ENCODE results near the gene PLXND1.
A peak's percentile ranks its signal among the peaks of the same experiment; 100 is the strongest.

The PLXND1 gene, protein sequence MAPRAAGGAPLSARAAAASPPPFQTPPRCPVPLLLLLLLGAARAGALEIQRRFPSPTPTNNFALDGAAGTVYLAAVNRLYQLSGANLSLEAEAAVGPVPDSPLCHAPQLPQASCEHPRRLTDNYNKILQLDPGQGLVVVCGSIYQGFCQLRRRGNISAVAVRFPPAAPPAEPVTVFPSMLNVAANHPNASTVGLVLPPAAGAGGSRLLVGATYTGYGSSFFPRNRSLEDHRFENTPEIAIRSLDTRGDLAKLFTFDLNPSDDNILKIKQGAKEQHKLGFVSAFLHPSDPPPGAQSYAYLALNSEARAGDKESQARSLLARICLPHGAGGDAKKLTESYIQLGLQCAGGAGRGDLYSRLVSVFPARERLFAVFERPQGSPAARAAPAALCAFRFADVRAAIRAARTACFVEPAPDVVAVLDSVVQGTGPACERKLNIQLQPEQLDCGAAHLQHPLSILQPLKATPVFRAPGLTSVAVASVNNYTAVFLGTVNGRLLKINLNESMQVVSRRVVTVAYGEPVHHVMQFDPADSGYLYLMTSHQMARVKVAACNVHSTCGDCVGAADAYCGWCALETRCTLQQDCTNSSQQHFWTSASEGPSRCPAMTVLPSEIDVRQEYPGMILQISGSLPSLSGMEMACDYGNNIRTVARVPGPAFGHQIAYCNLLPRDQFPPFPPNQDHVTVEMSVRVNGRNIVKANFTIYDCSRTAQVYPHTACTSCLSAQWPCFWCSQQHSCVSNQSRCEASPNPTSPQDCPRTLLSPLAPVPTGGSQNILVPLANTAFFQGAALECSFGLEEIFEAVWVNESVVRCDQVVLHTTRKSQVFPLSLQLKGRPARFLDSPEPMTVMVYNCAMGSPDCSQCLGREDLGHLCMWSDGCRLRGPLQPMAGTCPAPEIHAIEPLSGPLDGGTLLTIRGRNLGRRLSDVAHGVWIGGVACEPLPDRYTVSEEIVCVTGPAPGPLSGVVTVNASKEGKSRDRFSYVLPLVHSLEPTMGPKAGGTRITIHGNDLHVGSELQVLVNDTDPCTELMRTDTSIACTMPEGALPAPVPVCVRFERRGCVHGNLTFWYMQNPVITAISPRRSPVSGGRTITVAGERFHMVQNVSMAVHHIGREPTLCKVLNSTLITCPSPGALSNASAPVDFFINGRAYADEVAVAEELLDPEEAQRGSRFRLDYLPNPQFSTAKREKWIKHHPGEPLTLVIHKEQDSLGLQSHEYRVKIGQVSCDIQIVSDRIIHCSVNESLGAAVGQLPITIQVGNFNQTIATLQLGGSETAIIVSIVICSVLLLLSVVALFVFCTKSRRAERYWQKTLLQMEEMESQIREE (N-terminal part only)

DNA sequence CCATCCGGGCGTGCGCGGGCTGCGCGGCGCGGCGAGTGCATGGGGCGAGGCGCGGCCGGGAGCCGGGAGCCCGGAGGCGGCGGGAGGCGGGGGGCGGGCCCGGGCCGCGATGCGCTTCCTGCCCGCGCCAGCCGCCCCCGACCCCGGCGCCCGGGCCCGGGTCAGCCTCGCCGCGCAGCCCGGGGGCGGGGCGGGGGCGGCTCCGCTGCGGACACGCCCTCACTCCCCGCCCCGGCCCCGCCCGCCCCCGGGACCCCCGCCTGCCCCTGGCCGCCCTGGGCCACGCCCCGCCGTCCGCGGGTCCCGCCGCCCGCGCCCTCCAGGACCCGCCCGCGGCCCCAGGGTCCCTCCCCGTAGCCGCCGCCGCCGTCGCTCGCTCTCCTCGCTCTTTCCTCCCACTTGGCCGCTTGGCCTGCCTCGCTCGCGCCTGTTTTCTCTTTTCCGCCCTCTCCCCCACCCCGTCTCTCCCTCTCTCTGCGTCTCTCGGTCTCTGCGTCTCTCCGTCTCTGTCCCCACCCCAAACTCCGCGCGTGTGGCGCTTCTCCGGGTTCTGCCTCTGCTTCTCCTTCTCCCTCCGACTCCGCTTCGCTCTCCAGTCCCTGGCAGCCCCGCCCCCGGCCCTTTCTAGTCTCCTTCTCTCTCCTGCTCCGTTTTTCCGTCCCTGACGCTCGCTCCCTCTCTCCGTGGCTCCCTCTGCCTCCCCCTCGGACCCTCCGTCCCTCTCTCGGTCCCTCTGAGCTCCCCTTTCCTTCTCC is at the start of gene PLXND1:
Gene PLXND1, minus strand, starts transcription at position 41 of the 755 bp plus-strand sequence. Its CDS starts 37 bp downstream, at position 4.
- TF ChIP-seq, protein P1, sequence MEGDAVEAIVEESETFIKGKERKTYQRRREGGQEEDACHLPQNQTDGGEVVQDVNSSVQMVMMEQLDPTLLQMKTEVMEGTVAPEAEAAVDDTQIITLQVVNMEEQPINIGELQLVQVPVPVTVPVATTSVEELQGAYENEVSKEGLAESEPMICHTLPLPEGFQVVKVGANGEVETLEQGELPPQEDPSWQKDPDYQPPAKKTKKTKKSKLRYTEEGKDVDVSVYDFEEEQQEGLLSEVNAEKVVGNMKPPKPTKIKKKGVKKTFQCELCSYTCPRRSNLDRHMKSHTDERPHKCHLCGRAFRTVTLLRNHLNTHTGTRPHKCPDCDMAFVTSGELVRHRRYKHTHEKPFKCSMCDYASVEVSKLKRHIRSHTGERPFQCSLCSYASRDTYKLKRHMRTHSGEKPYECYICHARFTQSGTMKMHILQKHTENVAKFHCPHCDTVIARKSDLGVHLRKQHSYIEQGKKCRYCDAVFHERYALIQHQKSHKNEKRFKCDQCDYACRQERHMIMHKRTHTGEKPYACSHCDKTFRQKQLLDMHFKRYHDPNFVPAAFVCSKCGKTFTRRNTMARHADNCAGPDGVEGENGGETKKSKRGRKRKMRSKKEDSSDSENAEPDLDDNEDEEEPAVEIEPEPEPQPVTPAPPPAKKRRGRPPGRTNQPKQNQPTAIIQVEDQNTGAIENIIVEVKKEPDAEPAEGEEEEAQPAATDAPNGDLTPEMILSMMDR (IDR thresholded peaks at IDR 0.05; ENCODE audit: low read depth, low read length): no peak
- peak; percentile 85 to 88 for DNase-seq (ENCODE audit: low read depth in 2 of 2)
- peak within 1 kb of the TSS; percentile 73 to 99 for H3K4me3 ChIP-seq (replicated peaks in 1 of 2; ENCODE audit: low read depth in 2 of 2, low read length in 2 of 2)

DNA sequence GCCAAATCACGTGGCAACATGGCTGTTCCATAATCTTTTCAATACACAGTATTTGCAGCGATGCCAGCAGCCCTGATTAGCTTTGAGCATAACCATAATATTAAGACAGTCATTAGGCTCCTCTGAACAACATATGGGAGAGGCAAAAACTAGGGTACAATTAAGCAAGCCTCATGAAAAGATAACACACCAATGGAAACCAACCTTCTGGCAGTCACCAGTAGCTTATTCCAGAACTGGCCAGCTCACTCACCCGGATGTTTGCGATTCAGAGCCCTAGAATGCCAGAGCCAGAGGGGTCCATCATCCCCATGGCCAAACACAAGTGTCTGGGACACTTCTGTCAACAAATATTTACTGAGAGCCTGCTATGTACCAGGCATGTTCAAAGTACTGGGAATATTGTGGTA is 48.8 kb upstream of the PLXND1 start:
- no peak overlapping the region for H3K4me3 ChIP-seq (replicated peaks in 1 of 2; ENCODE audit: low read depth in 2 of 2, low read length in 2 of 2)
- TF ChIP-seq, protein P1 (IDR thresholded peaks at IDR 0.05; ENCODE audit: low read depth, low read length): no peak
- DNase-seq (ENCODE audit: low read depth in 2 of 2): no peak

DNA sequence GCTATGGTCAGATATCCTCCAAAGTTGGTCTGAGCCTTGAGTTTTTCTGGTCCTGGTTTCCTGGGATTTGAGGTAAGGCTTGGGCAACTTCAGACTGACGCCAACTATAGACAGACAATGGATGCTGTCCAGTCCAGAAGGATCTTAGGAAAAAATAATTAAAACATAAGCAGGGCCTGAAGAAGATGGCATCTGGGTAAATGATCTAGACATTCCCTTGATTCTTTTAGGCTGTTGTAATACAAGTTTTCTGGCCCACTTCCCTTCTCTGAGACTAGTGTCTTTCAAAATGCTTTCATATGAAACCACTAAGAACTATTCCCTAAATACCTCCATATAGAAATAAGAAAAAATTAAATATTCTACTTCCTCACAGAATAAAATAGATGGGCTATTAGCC is 47.7 kb upstream of the PLXND1 start:
- TF ChIP-seq, protein P1 (IDR thresholded peaks at IDR 0.05; ENCODE audit: low read depth, low read length): no peak

DNA sequence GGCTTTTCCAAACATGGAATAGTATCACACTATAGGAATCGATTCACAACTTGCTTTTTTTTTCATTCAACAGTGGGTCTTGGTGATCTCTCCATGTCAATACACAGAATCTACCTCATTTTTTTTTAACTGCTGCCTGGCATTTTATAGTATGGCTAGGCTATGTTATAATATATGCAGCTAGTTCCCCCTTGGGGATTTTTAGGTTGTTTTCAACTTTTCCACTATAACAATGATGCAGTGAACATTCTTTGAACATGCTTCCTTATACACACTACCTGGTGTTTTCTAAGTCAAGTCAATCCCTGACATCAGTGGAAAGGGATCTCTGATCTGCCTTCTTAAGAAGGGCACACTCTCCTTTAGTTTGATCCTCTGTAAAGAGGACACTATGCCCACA is 46.5 kb upstream of the PLXND1 start:
- TF ChIP-seq, protein P1 (IDR thresholded peaks at IDR 0.05; ENCODE audit: low read depth, low read length): no peak
- no peak for DNase-seq (ENCODE audit: low read depth in 2 of 2)

More for the DNA sequence above, 47.7 kb upstream of the PLXND1 start:
- peak; percentile 53 to 71 for DNase-seq (ENCODE audit: low read depth in 2 of 2)
- no peak overlapping the region for H3K4me3 ChIP-seq (replicated peaks in 1 of 2; ENCODE audit: low read depth in 2 of 2, low read length in 2 of 2)

DNA sequence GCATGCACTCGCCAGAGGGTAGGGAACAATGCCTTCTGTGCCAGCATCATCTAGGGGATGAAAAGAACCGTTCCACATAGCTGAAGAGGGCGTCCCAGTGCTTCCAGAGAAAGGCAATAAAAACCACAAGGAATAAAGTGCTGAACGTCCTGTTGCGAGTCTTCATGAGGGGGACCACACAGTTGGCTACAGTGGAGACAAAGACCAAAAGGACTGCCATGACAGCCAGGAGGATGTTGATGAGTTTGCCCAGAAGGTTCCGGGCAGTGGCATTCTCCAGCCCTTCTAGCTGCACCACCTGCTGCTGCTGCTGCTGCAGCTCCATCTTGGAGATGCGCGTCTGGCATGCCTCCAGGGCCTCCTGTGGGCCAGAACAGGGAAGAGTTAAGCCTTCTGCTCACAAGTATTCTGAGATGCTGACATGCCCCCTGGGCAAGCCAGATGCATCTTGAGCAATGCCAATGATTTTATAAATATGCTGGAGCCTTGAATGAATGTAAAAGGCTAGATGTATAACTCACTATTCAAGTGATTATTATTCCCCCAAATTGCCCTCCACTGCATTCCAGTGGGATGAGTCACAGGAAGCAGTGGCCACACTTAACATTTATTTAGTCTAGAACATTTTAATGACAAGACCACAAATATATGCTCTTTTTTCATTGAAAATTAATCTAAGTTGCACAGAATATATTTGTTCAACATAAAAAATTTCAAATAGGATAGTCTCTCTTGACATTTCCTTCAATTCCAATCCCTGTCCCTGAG is 45.1 kb upstream of the PLXND1 start:
- peak; percentile 75 to 84 for DNase-seq (ENCODE audit: low read depth in 2 of 2)
- no peak overlapping the region for H3K4me3 ChIP-seq (replicated peaks in 1 of 2; ENCODE audit: low read depth in 2 of 2, low read length in 2 of 2)
- TF ChIP-seq, protein P1 (IDR thresholded peaks at IDR 0.05; ENCODE audit: low read depth, low read length): no peak

More for the DNA sequence above, 46.5 kb upstream of the PLXND1 start:
- no peak overlapping the region for H3K4me3 ChIP-seq (replicated peaks in 1 of 2; ENCODE audit: low read depth in 2 of 2, low read length in 2 of 2)
